Measurements from ENCODE around the gene IVD.

IVD gene

GRCh38 chr15:40421246-40422157 lies 15.9 kb downstream of the IVD start:
- FAIRE-seq (peak; percentile 97), DNase-seq (ENCODE audit: insufficient read length, low spot score) (peak; percentile 94)
- no peak for TF ChIP-seq PAX5 (IDR thresholded peaks at IDR 0.05; ENCODE audit: insufficient read depth, low read length, severe bottlenecking)
- TF ChIP-seq POLR2AphosphoS5 (IDR thresholded peaks at IDR 0.05; ENCODE audit: low read depth, low read length): 0 out of 2 replicates have a peak, but pooled peaks have one; percentile 4

GRCh38 chr15:40424483-40425115 lies 19.0 kb downstream of the IVD start:
- no peak for FAIRE-seq
- no peak for DNase-seq (ENCODE audit: insufficient read length, low spot score)
- TF ChIP-seq POLR2AphosphoS5 (IDR thresholded peaks at IDR 0.05; ENCODE audit: low read depth, low read length): no peak
- no peak for TF ChIP-seq POU2F2 (IDR thresholded peaks at IDR 0.05; ENCODE audit: low read depth, low read length)
- no peak for TF ChIP-seq PAX5 (IDR thresholded peaks at IDR 0.05; ENCODE audit: insufficient read depth, low read length, severe bottlenecking)
- no peak for TF ChIP-seq SPI1 (IDR thresholded peaks at IDR 0.05; ENCODE audit: low read depth, low read length)
- TF ChIP-seq TAF1 (IDR thresholded peaks at IDR 0.05; ENCODE audit: low read depth, low read length): no peak
- TF ChIP-seq POLR2A (IDR thresholded peaks at IDR 0.05; ENCODE audit: low read depth, low read length): no peak

- TF ChIP-seq POU2F2 (IDR thresholded peaks at IDR 0.05; ENCODE audit: low read depth, low read length): no peak
- TF ChIP-seq POLR2AphosphoS5 (IDR thresholded peaks at IDR 0.05; ENCODE audit: low read depth, low read length): no peak
- no peak for TF ChIP-seq POLR2A (IDR thresholded peaks at IDR 0.05; ENCODE audit: low read depth, low read length)
- TF ChIP-seq SPI1 (IDR thresholded peaks at IDR 0.05; ENCODE audit: low read depth, low read length): no peak
- no peak for TF ChIP-seq PAX5 (IDR thresholded peaks at IDR 0.05; ENCODE audit: insufficient read depth, low read length, severe bottlenecking)
- no peak for TF ChIP-seq TAF1 (IDR thresholded peaks at IDR 0.05; ENCODE audit: low read depth, low read length)
These were observed 20.1 kb downstream of the IVD start for GRCh38 chr15:40425681-40426080.

GRCh38 chr15:40427188-40427587 lies 21.6 kb downstream of the IVD start:
- FAIRE-seq: no peak
- TF ChIP-seq SPI1 (IDR thresholded peaks at IDR 0.05; ENCODE audit: low read depth, low read length) (no peak), PAX5 (IDR thresholded peaks at IDR 0.05; ENCODE audit: insufficient read depth, low read length, severe bottlenecking) (no peak), TAF1 (IDR thresholded peaks at IDR 0.05; ENCODE audit: low read depth, low read length) (no peak), POLR2A (IDR thresholded peaks at IDR 0.05; ENCODE audit: low read depth, low read length) (no peak), POLR2AphosphoS5 (IDR thresholded peaks at IDR 0.05; ENCODE audit: low read depth, low read length) (no peak), POU2F2 (IDR thresholded peaks at IDR 0.05; ENCODE audit: low read depth, low read length) (no peak)
- no peak for DNase-seq (ENCODE audit: insufficient read length, low spot score)

More at GRCh38 chr15:40425681-40426080, 20.1 kb downstream of the IVD start:
- no peak for DNase-seq (ENCODE audit: insufficient read length, low spot score)
- FAIRE-seq: no peak

- TF ChIP-seq SPI1 (IDR thresholded peaks at IDR 0.05; ENCODE audit: low read depth, low read length): no peak
- TF ChIP-seq POLR2AphosphoS5 (IDR thresholded peaks at IDR 0.05; ENCODE audit: low read depth, low read length): no peak
- no peak for TF ChIP-seq POLR2A (IDR thresholded peaks at IDR 0.05; ENCODE audit: low read depth, low read length)
- no peak for TF ChIP-seq TAF1 (IDR thresholded peaks at IDR 0.05; ENCODE audit: low read depth, low read length)
- TF ChIP-seq POU2F2 (IDR thresholded peaks at IDR 0.05; ENCODE audit: low read depth, low read length): no peak
- TF ChIP-seq PAX5 (IDR thresholded peaks at IDR 0.05; ENCODE audit: insufficient read depth, low read length, severe bottlenecking): no peak
- DNase-seq (ENCODE audit: insufficient read length, low spot score) (no peak), FAIRE-seq (no peak)
These were observed 22.6 kb downstream of the IVD start for GRCh38 chr15:40428185-40428584.

GRCh38 chr15:40429068-40429710 lies 23.6 kb downstream of the IVD start:
- DNase-seq (ENCODE audit: insufficient read length, low spot score): no peak
- FAIRE-seq: no peak
- TF ChIP-seq POLR2AphosphoS5 (IDR thresholded peaks at IDR 0.05; ENCODE audit: low read depth, low read length): no peak
- TF ChIP-seq TAF1 (IDR thresholded peaks at IDR 0.05; ENCODE audit: low read depth, low read length): no peak
- no peak for TF ChIP-seq POU2F2 (IDR thresholded peaks at IDR 0.05; ENCODE audit: low read depth, low read length)
- TF ChIP-seq SPI1 (IDR thresholded peaks at IDR 0.05; ENCODE audit: low read depth, low read length): no peak
- no peak for TF ChIP-seq POLR2A (IDR thresholded peaks at IDR 0.05; ENCODE audit: low read depth, low read length)
- no peak for TF ChIP-seq PAX5 (IDR thresholded peaks at IDR 0.05; ENCODE audit: insufficient read depth, low read length, severe bottlenecking)

GRCh38 chr15:40430271-40430805 lies 24.7 kb downstream of the IVD start:
- FAIRE-seq: no peak
- TF ChIP-seq POLR2AphosphoS5 (IDR thresholded peaks at IDR 0.05; ENCODE audit: low read depth, low read length) (no peak), SPI1 (IDR thresholded peaks at IDR 0.05; ENCODE audit: low read depth, low read length) (no peak), POLR2A (IDR thresholded peaks at IDR 0.05; ENCODE audit: low read depth, low read length) (no peak), TAF1 (IDR thresholded peaks at IDR 0.05; ENCODE audit: low read depth, low read length) (no peak), POU2F2 (IDR thresholded peaks at IDR 0.05; ENCODE audit: low read depth, low read length) (no peak), PAX5 (IDR thresholded peaks at IDR 0.05; ENCODE audit: insufficient read depth, low read length, severe bottlenecking) (no peak)
- DNase-seq (ENCODE audit: insufficient read length, low spot score): no peak

GRCh38 chr15:40435023-40435709 lies 29.6 kb downstream of the IVD start:
- FAIRE-seq: no peak
- DNase-seq (ENCODE audit: insufficient read length, low spot score): no peak
- TF ChIP-seq TAF1 (IDR thresholded peaks at IDR 0.05; ENCODE audit: low read depth, low read length): no peak
- TF ChIP-seq SPI1 (IDR thresholded peaks at IDR 0.05; ENCODE audit: low read depth, low read length): no peak
- no peak for TF ChIP-seq POU2F2 (IDR thresholded peaks at IDR 0.05; ENCODE audit: low read depth, low read length)
- TF ChIP-seq POLR2A (IDR thresholded peaks at IDR 0.05; ENCODE audit: low read depth, low read length): no peak
- TF ChIP-seq PAX5 (IDR thresholded peaks at IDR 0.05; ENCODE audit: insufficient read depth, low read length, severe bottlenecking): no peak
- TF ChIP-seq POLR2AphosphoS5 (IDR thresholded peaks at IDR 0.05; ENCODE audit: low read depth, low read length): no peak

Data from GM12891 (cell line).